Measurements from ENCODE around the gene OR51B6. TPM values are rescaled to one million over a fixed set of nuclear protein-coding genes. Genes with fewer than 3 reads are reported as not detected.
"Not testable (repeated sequence)": the region's sequence is repeated elsewhere in the genome, so short reads cannot be mapped to it uniquely, and the experiment has no call there.

The OR51B6 gene
- total and polyA plus RNA-seq, 2 donors (not counting 3 experiments of a cell fraction or from before 2014, with no cell fraction given): not detected

- Histone ChIP-seq H4K20me1 (replicated peaks; ENCODE audit: control insufficient read depth, extremely low read depth, insufficient read depth, low read length) (no peaks in the 10 kb centered on the region), H3K9me3 (replicated peaks; ENCODE audit: control insufficient read depth, insufficient read depth, low read length) (no peaks in the 10 kb centered on the region), H3K79me2 (ENCODE audit: control insufficient read depth, insufficient read depth, low read length) (no peaks in the 10 kb centered on the region), H3K9ac (replicated peaks; ENCODE audit: extremely low read depth, insufficient read depth, low read length) (no peak overlapping the region), H3K9me1 (replicated peaks; ENCODE audit: control insufficient read depth, extremely low read depth, insufficient read depth, low read length) (no peaks in the 10 kb centered on the region), H3K4me2 (ENCODE audit: insufficient read depth, low read length) (no peak overlapping the region), H3K27me3 (ENCODE audit: control insufficient read depth in 2 of 2, insufficient read depth in 2 of 2, low read length in 2 of 2) (no peaks in the 10 kb centered on the region), H3K27ac (ENCODE audit: insufficient read depth, low read depth, low read length) (no peak overlapping the region), H3K4me3 (replicated peaks in 1 of 3; ENCODE audit: insufficient read depth in 1 of 3, low read depth in 1 of 3, low read length in 3 of 3) (no peak overlapping the region), H3K36me3 (ENCODE audit: control insufficient read depth in 2 of 2, extremely low read depth in 1 of 2, insufficient read depth in 2 of 2, low read length in 2 of 2) (no peaks in the 10 kb centered on the region), H2AFZ (ENCODE audit: low read depth, low read length) (no peak overlapping the region), H3K4me1 (ENCODE audit: control insufficient read depth, extremely low read depth, insufficient read depth, low read length) (no peaks in the 10 kb centered on the region)
- dilution Hi-C loops (cut with MboI; ENCODE audit: extremely low pct_ligation_motif_present, low sequenced_read_pairs) (no loop called here), intact Hi-C loops (cut with micrococcal nuclease) (no loop called here)
- ChIA-PET POLR2A (no interaction called here), CTCF (interaction anchor here (0.9 to 1.3 kb wide), 2 partner anchors 13 to 20 kb away, joined by 3 read pairs; no protein-coding TSS in a partner anchor)
- BruUV-seq (replicated peaks): no TSS peak
- DNase-seq (ENCODE audit: low read depth, low spot score) (no peak), FAIRE-seq (no peak)
- no peak for TF ChIP-seq JUN (IDR thresholded peaks at IDR 0.05; ENCODE audit: borderline replicate concordance, insufficient read depth, insufficient read length, low read depth)
- TF ChIP-seq POLR2AphosphoS5 (IDR thresholded peaks at IDR 0.05; ENCODE audit: insufficient read depth, low read depth, low read length): no peak
- TF ChIP-seq MAX (IDR thresholded peaks at IDR 0.05; ENCODE audit: insufficient read depth, insufficient read length): no peak
- TF ChIP-seq CTCF (IDR thresholded peaks at IDR 0.05; ENCODE audit: extremely low read depth in 1 of 2, insufficient read depth in 1 of 2, low read depth in 1 of 2, low read length in 2 of 2): no peak
- TF ChIP-seq POLR2A (IDR thresholded peaks at IDR 0.05; ENCODE audit: low read depth, low read length): no peak
Observed at GRCh38 chr11:5348551-5349194, 2.6 kb upstream of the OR51B6 start.

- H2AFZ ChIP-seq (ENCODE audit: low read depth, low read length): no peak overlapping the region
- H3K9ac ChIP-seq (replicated peaks; ENCODE audit: extremely low read depth, insufficient read depth, low read length): no peak overlapping the region
- CTCF ChIA-PET: interaction anchor here (1.3 kb wide), 1 partner anchor 21 kb away, joined by 3 read pairs; no protein-coding TSS in a partner anchor
- dilution Hi-C loops (cut with MboI; ENCODE audit: extremely low pct_ligation_motif_present, low sequenced_read_pairs) (no loop called here), intact Hi-C loops (cut with micrococcal nuclease) (no loop called here)
- H4K20me1 ChIP-seq (replicated peaks; ENCODE audit: control insufficient read depth, extremely low read depth, insufficient read depth, low read length): no peaks in the 10 kb centered on the region
- H3K9me3 ChIP-seq (replicated peaks; ENCODE audit: control insufficient read depth, insufficient read depth, low read length): no peaks in the 10 kb centered on the region
- no peaks in the 10 kb centered on the region for H3K4me1 ChIP-seq (ENCODE audit: control insufficient read depth, extremely low read depth, insufficient read depth, low read length)
- H3K4me3 ChIP-seq (replicated peaks in 1 of 3; ENCODE audit: insufficient read depth in 1 of 3, low read depth in 1 of 3, low read length in 3 of 3): no peak overlapping the region
- no peak overlapping the region for H3K27ac ChIP-seq (ENCODE audit: insufficient read depth, low read depth, low read length)
- H3K36me3 ChIP-seq (ENCODE audit: control insufficient read depth in 2 of 2, extremely low read depth in 1 of 2, insufficient read depth in 2 of 2, low read length in 2 of 2): no peaks in the 10 kb centered on the region
- no peak for TF ChIP-seq FOS (IDR thresholded peaks at IDR 0.05; ENCODE audit: borderline replicate concordance, insufficient read depth, low read length)
- no peak for TF ChIP-seq EZH2 (IDR thresholded peaks at IDR 0.05; ENCODE audit: borderline replicate concordance, low read depth, low read length, severe bottlenecking)
- DNase-seq (ENCODE audit: low read depth, low spot score) (no peak), FAIRE-seq (no peak)
- no peaks in the 10 kb centered on the region for H3K79me2 ChIP-seq (ENCODE audit: control insufficient read depth, insufficient read depth, low read length)
- POLR2A ChIA-PET: no interaction called here
- H3K27me3 ChIP-seq (ENCODE audit: control insufficient read depth in 2 of 2, insufficient read depth in 2 of 2, low read length in 2 of 2): no peaks in the 10 kb centered on the region
- no peak overlapping the region for H3K4me2 ChIP-seq (ENCODE audit: insufficient read depth, low read length)
- H3K9me1 ChIP-seq (replicated peaks; ENCODE audit: control insufficient read depth, extremely low read depth, insufficient read depth, low read length): no peaks in the 10 kb centered on the region
- BruUV-seq (replicated peaks): no TSS peak
Observed at GRCh38 chr11:5349550-5349949, 1.8 kb upstream of the OR51B6 start.

- DNase-seq (ENCODE audit: low read depth, low spot score); H3K9ac ChIP-seq (replicated peaks; ENCODE audit: extremely low read depth, insufficient read depth, low read length); H3K36me3 ChIP-seq (ENCODE audit: control insufficient read depth in 2 of 2, extremely low read depth in 1 of 2, insufficient read depth in 2 of 2, low read length in 2 of 2); H3K4me2 ChIP-seq (ENCODE audit: insufficient read depth, low read length); CTCF ChIA-PET; dilution Hi-C loops (cut with MboI; ENCODE audit: extremely low pct_ligation_motif_present, low sequenced_read_pairs); H3K4me1 ChIP-seq (ENCODE audit: control insufficient read depth, extremely low read depth, insufficient read depth, low read length); H3K9me3 ChIP-seq (replicated peaks; ENCODE audit: control insufficient read depth, insufficient read depth, low read length); FAIRE-seq; H3K27ac ChIP-seq (ENCODE audit: insufficient read depth, low read depth, low read length); H3K9me1 ChIP-seq (replicated peaks; ENCODE audit: control insufficient read depth, extremely low read depth, insufficient read depth, low read length); H3K79me2 ChIP-seq (ENCODE audit: control insufficient read depth, insufficient read depth, low read length); POLR2A ChIA-PET; H2AFZ ChIP-seq (ENCODE audit: low read depth, low read length); BruUV-seq (replicated peaks); H3K4me3 ChIP-seq (replicated peaks in 1 of 3; ENCODE audit: insufficient read depth in 1 of 3, low read depth in 1 of 3, low read length in 3 of 3); H4K20me1 ChIP-seq (replicated peaks; ENCODE audit: control insufficient read depth, extremely low read depth, insufficient read depth, low read length); H3K27me3 ChIP-seq (ENCODE audit: control insufficient read depth in 2 of 2, insufficient read depth in 2 of 2, low read length in 2 of 2); intact Hi-C loops (cut with micrococcal nuclease): not testable (repeated sequence)
Observed at GRCh38 chr11:5356031-5356430, 4.7 kb downstream of the OR51B6 start.
